SJCRH30 (cell line): ENCODE results near the gene IFFO2. TPM values are rescaled to one million over a fixed set of nuclear protein-coding genes. Genes with fewer than 3 reads are reported as not detected.
"Not testable (repeated sequence)": the region's sequence is repeated elsewhere in the genome, so short reads cannot be mapped to it uniquely, and the experiment has no call there.

ENCODE experiments used
- DNase-seq, 2 experiments: peaks; one replicate each; pipeline ENCODE4 v3.0.0-alpha.2; 2015 to 2020
- H3K27ac ChIP-seq: fragments of 250-450 bp; sonication (Bioruptor Pico); 2 replicates; pipeline ENCODE4 v1.5.1; 2020; ENCODE audit warnings: mild to moderate bottlenecking, moderate library complexity
- H3K27me3 ChIP-seq: fragments of 250-450 bp; sonication (Bioruptor Pico); 2 replicates; pipeline ENCODE4 v1.5.1; 2020; ENCODE audit warnings: mild to moderate bottlenecking, moderate library complexity
- H3K36me3 ChIP-seq: fragments of 250-450 bp; sonication (Bioruptor Pico); 2 replicates; pipeline ENCODE4 v1.5.1; 2020; ENCODE audit warnings: mild to moderate bottlenecking, moderate library complexity
- H3K4me1 ChIP-seq: fragments of 250-450 bp; sonication (Bioruptor Pico); 2 replicates; pipeline ENCODE4 v1.5.1; 2020; ENCODE audit warnings: mild to moderate bottlenecking, moderate library complexity
- H3K4me3 ChIP-seq: fragments of 250-450 bp; sonication (Bioruptor Pico); 2 replicates; pipeline ENCODE4 v1.5.1; 2020; ENCODE audit warnings: mild to moderate bottlenecking, moderate library complexity
- H3K9me3 ChIP-seq: fragments of 250-450 bp; sonication (Bioruptor Pico); replicated peaks from 2 replicates; pipeline ENCODE4 v1.5.1; 2020; ENCODE audit warnings: mild to moderate bottlenecking, moderate library complexity
- total RNA-seq: library from RNA; depleted of rRNA; stranded (reverse); fragments of >200 nt; shearing (Covaris generic); gene quantifications from 2 replicates; pipeline ENCODE4 v1.2.3, GENCODE V29; 2014

Gene IFFO2
- total RNA-seq, 1 experiment from 2014 or later = 5.9 TPM

DNA sequence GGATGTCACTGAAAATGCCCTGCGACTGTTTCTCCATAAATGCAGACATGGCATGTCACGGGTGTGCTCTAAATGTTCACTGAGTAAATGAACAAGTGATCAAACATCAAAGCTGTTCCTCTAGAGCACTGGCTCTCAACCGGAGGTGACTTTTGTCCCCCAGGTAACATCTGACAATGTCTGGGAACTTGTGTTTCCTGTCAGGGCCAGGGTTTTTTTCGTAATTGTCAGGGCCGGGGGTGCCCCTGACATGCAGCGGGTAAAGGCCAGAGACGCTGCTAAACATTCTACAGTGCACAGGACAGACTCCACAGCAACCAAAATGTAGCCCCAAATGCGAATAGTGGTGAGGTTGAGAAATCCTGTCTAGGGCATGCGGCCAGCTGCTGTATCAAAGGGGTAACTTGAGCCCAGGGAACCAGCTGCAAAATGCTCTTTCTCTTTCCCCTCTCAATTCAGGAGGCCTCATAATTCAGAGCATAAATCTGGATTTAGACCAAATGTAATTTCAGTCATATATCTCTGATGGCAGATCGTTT lies 56.1 kb downstream of the IFFO2 start:
- no peak overlapping the region for H3K4me3 ChIP-seq
- no peaks in the 10 kb centered on the region for H3K27me3 ChIP-seq
- no peaks in the 10 kb centered on the region for H3K36me3 ChIP-seq
- no peak overlapping the region for H3K27ac ChIP-seq
- no peaks in the 10 kb centered on the region for H3K9me3 ChIP-seq
- peaks cover 24% of the 10 kb centered on the region for H3K4me1 ChIP-seq
- DNase-seq = peak; percentile 58 to 75

DNA sequence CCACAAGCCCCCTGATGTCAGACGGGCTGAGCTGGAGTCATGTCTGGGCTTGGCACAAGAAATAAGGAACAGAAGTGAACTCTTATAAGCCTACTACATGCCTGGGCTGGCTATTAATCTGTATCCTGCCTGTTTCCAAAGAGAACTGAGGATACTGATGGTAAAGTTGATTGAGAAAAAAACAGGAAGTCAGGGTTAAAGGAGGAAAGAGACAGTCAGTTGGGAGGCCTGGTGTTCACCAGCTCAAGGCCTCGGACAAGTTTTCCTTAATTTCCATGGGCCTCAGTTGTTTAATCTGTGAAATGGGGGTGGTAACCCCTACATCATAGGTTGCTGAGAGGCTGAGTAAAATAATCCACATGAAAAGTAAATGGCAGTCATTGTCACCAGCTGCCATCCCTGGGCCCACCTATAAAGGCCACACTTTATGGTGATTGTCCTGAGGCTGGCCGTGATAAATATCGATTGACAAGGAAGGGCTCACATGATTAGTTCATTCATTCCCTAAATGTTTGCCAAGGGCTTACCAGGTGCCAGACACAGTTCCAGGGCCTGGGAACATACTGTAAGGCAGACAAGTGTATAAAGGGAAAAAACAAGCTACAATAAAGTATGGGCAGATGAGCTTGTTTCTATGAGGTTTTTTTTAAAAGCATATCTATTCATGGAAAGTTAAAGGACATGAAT lies 57.0 kb downstream of the IFFO2 start:
- Histone ChIP-seq H3K9me3 (no peaks in the 10 kb centered on the region), H3K4me1 (peaks cover 24% of the 10 kb centered on the region), H3K4me3 (no peak overlapping the region), H3K36me3 (no peaks in the 10 kb centered on the region), H3K27me3 (no peaks in the 10 kb centered on the region), H3K27ac (no peak overlapping the region)
- no peak for DNase-seq

DNA sequence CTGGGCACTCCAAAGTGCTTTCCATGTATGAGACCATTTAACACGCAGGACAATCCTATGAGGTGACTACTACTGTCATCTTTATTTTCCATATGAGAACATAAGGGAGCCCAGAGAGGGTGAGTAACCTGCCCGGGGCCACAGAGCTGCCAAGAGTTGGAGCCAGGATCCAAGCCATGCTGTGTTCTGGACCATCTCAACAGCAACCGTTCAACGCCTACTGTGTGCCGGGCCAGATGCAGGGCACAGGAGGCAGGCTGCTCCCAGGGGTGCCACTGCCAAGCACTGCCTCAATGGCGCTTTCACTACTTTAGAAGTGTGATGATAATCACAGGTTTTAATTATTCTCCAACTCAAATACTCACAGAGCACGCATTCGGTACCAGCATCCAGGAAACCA lies 57.9 kb downstream of the IFFO2 start:
- H3K27ac ChIP-seq = no peak overlapping the region
- DNase-seq = no peak

DNA sequence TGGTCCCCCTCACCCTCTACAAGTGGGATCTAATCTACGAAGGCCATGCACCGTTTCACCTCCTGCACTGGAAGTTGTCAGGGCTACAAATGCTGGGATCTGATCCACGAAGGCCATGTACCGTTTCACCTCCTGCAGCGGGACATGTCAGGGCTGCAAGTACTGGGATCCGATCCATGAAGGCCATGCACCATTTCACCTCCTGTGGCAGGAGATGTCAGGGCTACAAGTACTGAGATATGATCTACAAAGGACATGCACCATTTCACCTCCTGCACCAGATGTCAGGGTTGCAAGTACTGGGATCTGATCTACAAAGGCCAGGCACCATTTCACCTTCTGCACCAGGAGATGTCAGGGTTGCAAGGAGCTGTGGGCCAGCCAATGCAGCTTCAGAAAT lies 61.2 kb downstream of the IFFO2 start:
- no peaks in the 10 kb centered on the region for H3K36me3 ChIP-seq
- DNase-seq = no peak
- H3K4me1 ChIP-seq = 0 out of 2 replicates have a peak, but pooled peaks cover 2% of the 10 kb centered on the region
- no peaks in the 10 kb centered on the region for H3K9me3 ChIP-seq
- H3K4me3 ChIP-seq = no peak overlapping the region
- no peak overlapping the region for H3K27ac ChIP-seq
- H3K27me3 ChIP-seq = no peaks in the 10 kb centered on the region

More for the DNA sequence above, 57.9 kb downstream of the IFFO2 start:
- H3K4me1 ChIP-seq = peaks cover 16% of the 10 kb centered on the region
- H3K9me3 ChIP-seq = no peaks in the 10 kb centered on the region
- no peaks in the 10 kb centered on the region for H3K27me3 ChIP-seq
- H3K36me3 ChIP-seq = no peaks in the 10 kb centered on the region
- no peak overlapping the region for H3K4me3 ChIP-seq

DNA sequence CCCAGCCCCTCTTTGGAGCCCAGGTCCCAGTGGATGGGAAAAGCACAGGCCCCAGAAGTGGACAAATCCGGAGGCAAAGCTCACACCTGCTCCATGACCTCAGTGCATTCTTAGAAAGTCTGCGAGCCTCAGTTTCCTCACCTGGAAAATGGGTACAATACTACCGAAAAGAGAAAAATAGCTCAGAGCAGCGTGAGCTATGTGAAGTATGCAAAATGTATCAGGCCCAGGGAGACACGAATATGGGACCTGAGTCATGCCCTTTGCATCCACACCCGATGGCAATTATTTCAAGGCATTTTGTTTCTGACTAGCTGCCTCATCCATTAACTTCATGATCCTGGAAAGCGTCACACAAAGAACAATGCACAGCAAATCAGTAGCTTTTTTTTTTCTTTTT lies 63.4 kb downstream of the IFFO2 start:
- no peaks in the 10 kb centered on the region for H3K9me3 ChIP-seq
- no peak overlapping the region for H3K4me3 ChIP-seq
- H3K36me3 ChIP-seq = no peaks in the 10 kb centered on the region
- H3K27ac ChIP-seq = no peak overlapping the region
- H3K27me3 ChIP-seq = no peaks in the 10 kb centered on the region
- H3K4me1 ChIP-seq = no peaks in the 10 kb centered on the region
- no peak for DNase-seq

DNA sequence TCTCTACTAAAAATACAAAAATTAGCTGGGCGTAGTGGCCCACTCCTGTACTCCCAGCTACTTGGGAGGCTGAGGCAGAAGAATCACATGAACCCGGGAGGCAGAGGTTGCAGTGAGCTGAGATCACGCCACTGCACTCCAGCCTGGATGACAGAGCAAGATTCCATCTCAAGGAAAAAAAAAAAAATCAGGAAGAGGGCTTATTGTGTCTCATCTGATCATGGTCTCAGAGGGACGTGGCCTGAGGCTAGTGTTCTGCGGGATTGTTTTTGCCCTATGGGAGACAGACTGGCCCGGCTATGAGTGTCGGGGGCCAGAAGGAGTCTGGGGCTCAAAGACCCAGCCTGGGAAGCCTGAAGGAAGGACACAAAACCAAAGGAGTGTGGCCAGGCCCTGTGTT lies 64.6 kb downstream of the IFFO2 start:
- not testable (repeated sequence) for H3K4me1 ChIP-seq, H3K36me3 ChIP-seq, DNase-seq, H3K27ac ChIP-seq, H3K4me3 ChIP-seq, H3K9me3 ChIP-seq, H3K27me3 ChIP-seq

DNA sequence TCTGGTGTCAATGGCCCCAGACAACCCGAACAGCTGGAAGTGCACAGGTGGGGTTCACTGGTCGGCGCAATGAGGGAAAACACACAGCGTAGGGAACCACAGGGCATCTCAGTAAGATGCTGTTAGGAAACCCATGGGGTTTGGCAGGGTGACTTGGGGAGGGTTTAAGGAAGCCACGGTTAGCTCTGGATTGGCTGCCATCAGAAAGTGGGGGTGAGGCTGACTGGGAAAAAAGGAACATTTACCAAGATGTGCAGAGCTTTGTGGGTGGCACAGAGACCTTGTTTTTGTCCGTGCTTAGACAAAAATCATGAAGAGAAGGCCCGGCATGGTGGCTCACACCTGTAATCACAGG lies 65.1 kb downstream of the IFFO2 start:
- no peaks in the 10 kb centered on the region for H3K4me1 ChIP-seq
- DNase-seq = no peak

DNA sequence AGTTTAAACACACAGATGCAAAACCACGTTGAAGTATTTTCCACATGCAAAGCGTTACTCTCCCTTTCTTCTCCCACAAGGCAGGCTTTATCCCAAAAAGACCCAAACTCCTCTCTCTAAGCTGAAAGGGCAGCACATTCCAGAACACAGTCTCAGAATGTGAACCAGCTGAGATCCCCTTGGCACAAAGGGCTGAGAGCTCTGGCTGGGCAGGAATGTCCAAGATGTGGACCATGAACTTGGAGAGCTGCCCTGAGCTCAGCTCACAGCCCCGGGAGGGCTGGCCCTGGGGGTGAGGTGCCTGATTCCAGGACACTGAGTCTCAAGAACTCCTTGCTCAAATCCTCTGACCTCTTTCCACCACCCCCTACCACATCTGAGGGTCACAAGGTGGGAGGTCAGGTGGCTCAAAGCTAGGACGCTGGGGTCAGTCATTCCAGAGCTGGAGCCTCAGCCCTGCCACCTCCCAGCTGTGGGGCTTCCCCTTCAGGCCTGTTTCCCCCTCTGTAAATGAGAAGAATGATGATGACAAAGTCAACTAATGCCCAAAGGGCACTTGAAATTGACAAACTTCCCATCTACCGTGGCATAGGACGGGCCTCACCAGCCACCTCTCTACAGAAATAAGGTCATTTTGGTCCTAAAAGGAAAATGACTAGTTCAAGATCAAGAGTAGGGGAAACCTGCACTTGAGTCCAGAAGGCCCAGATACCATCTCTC lies 65.6 kb downstream of the IFFO2 start:
- Histone ChIP-seq H3K27me3 (no peaks in the 10 kb centered on the region), H3K36me3 (no peaks in the 10 kb centered on the region), H3K9me3 (no peaks in the 10 kb centered on the region), H3K4me3 (no peak overlapping the region), H3K27ac (no peak overlapping the region), H3K4me1 (no peaks in the 10 kb centered on the region)
- no peak for DNase-seq

More for the DNA sequence above, 65.1 kb downstream of the IFFO2 start:
- Histone ChIP-seq H3K36me3 (no peaks in the 10 kb centered on the region), H3K27ac (no peak overlapping the region), H3K9me3 (no peaks in the 10 kb centered on the region), H3K4me3 (no peak overlapping the region), H3K27me3 (no peaks in the 10 kb centered on the region)

DNA sequence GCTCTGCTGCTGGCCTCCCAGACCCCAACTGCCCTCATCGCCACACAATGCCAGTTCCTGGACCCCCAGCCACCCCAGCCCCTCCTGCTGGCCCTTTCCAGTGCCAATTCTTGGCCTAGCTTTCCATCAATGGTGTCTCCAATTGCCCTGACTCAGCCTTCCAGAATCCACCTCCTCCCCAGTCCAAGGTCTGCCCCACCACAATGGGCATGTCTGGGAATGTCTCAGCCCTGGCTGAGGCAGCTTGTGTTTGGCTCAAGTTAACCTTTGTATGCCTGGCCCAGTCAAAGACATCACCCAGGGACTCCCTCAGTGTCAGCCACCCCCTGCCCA lies 70.5 kb downstream of the IFFO2 start:
- DNase-seq = no peak
- Histone ChIP-seq H3K36me3 (no peaks in the 10 kb centered on the region), H3K27ac (no peak overlapping the region), H3K4me1 (no peaks in the 10 kb centered on the region), H3K9me3 (no peaks in the 10 kb centered on the region), H3K27me3 (no peaks in the 10 kb centered on the region), H3K4me3 (no peak overlapping the region)

DNA sequence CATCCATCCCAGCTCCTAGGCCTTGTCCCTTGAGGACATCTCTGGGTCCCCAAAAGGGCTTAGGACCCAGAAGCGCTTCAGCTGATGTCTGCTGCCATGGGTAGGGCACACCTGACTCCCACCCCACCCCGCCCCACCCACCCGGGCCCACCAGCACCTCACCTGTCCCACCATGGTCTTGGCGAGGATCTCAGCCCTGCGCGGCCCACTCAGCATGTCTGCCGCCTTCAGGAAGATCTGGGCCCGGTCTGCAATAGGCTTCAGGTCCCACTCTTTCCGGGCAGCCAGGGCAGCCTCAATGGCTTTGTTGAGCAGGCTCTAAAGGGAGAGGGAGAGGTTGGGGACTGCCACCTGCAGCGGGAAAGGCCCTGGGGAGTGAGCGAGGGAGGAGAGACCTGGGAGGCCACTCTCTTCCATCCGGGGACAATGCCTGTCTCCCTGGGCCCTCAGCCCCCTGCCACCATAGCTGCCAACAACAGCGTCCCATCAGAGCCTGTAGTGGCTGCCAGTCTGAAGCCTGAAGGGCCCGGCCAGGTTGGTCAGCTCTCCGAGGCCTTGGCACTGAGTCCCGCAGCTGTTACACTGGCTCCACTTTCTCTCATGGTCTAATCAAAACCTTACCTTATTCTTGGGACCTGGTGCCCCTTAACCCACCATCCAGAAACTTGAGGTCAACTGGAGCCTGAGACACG lies 71.0 kb downstream of the IFFO2 start:
- Histone ChIP-seq H3K27ac (no peak overlapping the region), H3K4me1 (no peaks in the 10 kb centered on the region), H3K36me3 (no peaks in the 10 kb centered on the region), H3K4me3 (no peak overlapping the region), H3K9me3 (no peaks in the 10 kb centered on the region), H3K27me3 (no peaks in the 10 kb centered on the region)
- DNase-seq = no peak

DNA sequence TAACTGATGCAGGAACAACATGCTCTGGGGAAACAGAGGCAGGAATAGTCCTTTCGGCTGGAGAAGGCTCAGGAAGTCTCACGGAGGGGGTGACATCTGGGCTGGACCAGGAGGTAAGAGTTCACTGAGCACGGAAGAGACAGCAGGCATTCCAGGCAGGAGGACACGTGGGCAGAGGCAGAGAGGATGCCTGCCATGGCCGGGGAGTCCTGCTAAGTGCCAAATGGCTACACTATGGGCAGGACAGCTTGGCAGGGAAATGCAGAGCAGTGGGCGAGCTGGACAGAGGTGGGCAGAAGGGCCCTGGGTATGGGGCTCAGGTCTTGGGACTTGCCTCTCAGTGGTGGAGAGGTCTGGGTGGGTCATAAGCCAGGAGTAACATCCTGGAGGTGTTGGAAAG lies 71.7 kb downstream of the IFFO2 start:
- no peak overlapping the region for H3K27ac ChIP-seq
- H3K36me3 ChIP-seq = no peaks in the 10 kb centered on the region
- no peaks in the 10 kb centered on the region for H3K4me1 ChIP-seq
- H3K4me3 ChIP-seq = no peak overlapping the region
- H3K27me3 ChIP-seq = no peaks in the 10 kb centered on the region
- H3K9me3 ChIP-seq = no peaks in the 10 kb centered on the region
- no peak for DNase-seq

DNA sequence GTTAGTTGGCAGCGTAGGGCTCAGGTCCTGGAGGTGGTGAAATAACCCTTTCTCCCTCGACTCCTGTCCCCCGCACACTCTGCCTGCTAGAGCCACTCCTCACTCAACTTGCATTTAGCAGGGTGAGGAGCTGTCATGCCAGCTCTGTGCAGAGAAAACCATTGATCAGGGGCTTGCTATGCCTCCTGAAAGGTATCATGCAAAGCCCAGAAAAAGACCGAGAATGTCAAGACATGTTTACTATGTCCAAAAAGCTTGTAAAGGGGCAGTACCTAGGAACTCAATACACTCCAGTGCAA lies 72.1 kb downstream of the IFFO2 start:
- H3K9me3 ChIP-seq = no peaks in the 10 kb centered on the region
- H3K27me3 ChIP-seq = no peaks in the 10 kb centered on the region
- no peaks in the 10 kb centered on the region; the same call in 1 of the 2 replicates for H3K4me1 ChIP-seq
- no peak overlapping the region for H3K27ac ChIP-seq
- no peak for DNase-seq
- no peaks in the 10 kb centered on the region for H3K36me3 ChIP-seq
- no peak overlapping the region for H3K4me3 ChIP-seq

DNA sequence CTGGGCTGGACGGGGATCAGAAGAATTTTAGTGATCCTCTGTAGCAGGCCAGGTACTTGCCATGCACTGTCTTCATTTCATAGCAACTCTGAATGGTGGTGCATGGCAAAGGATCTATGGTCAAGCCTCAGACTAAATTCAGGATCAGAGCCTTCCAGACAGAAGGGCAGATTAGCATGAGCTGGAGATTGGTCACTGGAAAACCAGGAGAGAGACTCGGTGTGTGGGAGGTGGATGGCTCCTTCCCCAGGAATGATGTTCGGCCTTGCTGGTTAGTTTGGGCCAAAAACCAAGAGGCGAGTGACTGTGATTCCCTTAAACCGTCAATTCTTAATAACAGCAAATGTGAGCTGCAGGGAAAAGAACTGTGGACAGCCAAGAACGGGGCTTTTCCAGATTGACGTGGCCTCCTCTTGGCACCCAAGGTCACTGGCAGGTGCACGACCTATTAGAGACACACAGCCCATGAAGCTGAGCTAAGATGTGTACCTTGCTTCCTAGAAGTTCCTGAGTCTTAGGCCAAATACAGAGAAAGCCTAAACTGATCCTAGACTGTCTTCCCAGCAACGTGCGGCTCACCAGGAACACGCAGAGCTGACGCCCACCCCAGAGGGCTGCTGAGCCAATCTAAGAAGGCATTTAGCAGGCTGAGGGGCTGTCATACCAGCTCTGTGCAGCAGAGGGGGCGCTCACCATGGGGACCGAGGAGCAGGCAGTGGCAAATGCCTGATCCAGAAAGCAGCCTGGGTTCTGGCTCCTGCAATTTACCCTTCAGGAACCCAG lies 72.6 kb downstream of the IFFO2 start:
- no peak overlapping the region for H3K4me3 ChIP-seq
- H3K27me3 ChIP-seq = no peaks in the 10 kb centered on the region
- H3K27ac ChIP-seq = no peak overlapping the region
- H3K9me3 ChIP-seq = no peaks in the 10 kb centered on the region
- peak; percentile 66 to 80 for DNase-seq
- no peaks in the 10 kb centered on the region; the same call in 1 of the 2 replicates for H3K4me1 ChIP-seq
- H3K36me3 ChIP-seq = no peaks in the 10 kb centered on the region

DNA sequence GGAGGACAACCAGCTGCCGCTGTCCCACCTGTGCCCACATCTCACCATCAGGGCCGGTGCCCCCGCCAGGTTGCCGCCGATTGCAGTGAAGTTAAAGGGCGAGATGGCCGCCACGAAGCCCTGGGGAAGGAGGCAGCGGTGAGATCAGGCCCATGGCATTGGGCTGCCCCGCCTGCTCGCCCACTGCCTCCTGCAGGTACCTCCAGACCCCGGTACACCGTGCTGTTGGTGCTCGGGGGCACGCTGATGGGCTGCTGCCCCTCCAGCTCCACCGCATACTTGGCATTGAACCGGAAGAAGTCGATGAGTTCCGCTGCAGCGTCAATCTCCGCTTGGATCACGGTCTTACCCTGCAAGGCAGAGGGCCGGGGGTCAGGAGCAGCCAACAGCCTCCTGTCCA lies 73.4 kb downstream of the IFFO2 start:
- Histone ChIP-seq H3K9me3 (no peaks in the 10 kb centered on the region), H3K27me3 (no peaks in the 10 kb centered on the region), H3K36me3 (no peaks in the 10 kb centered on the region), H3K27ac (no peak overlapping the region), H3K4me3 (no peak overlapping the region), H3K4me1 (no peaks in the 10 kb centered on the region; the same call in 1 of the 2 replicates)
- no peak for DNase-seq

DNA sequence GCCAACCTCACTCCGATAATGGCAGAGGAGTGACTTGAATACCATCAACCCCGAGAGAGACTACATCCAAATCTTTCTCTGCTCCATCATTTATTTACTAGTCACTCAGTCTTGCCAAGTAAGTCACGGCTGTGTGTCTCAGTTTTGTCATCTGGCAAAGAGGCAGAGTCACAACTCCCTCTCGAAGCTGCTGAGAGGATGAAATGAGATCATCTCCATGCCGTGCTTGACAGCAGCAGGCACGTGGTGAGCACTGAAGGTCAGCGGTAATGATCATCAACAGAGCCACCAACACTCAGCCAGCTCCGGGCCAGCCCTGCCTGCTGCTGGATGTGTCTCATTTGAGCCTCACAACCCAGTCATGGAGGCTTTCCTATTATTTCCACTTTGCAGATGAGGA lies 74.0 kb downstream of the IFFO2 start:
- Histone ChIP-seq H3K4me3 (no peak overlapping the region), H3K27me3 (no peaks in the 10 kb centered on the region), H3K36me3 (no peaks in the 10 kb centered on the region), H3K4me1 (no peaks in the 10 kb centered on the region; the same call in 1 of the 2 replicates), H3K27ac (no peak overlapping the region), H3K9me3 (no peaks in the 10 kb centered on the region)
- no peak for DNase-seq
